HCT116 (cell line): ENCODE data around the gene RHOU.

ENCODE experiments used
- CEBPB ChIP-seq: IDR thresholded peaks from 2 replicates; pipeline ENCODE4 v1.6.1; 2012; ENCODE audit warnings: low read depth
- EGR1 ChIP-seq: IDR thresholded peaks from 2 replicates; pipeline ENCODE4 v1.6.1; 2012; ENCODE audit warnings: low read depth
- POLR2A ChIP-seq: IDR thresholded peaks from 2 replicates; pipeline ENCODE4 v1.7.0; 2011; ENCODE audit warnings: borderline replicate concordance; ENCODE audit not compliant: insufficient read depth, insufficient read length; ENCODE audit errors: extremely low read depth
- TF ChIP-seq, protein P1 (sequence below), 3 experiments: fragments of 200-600 bp in 1 of 3; sonication (generic) in 1 of 3; IDR thresholded peaks in 2 of 3; conservative IDR thresholded peaks in 1 of 3; 2 replicates each; pipeline ENCODE4 v1.5.1; 2012 to 2017; ENCODE audit warnings: low read depth in 2 of 3, low read length in 2 of 3, antibody characterized with exemption in 1 of 3, borderline replicate concordance in 1 of 3, control low read depth in 1 of 3, mild to moderate bottlenecking in 1 of 3, mixed read lengths in 1 of 3, mixed run types in 1 of 3, moderate library complexity in 1 of 3; ENCODE audit not compliant: insufficient read depth in 1 of 3

DNA sequence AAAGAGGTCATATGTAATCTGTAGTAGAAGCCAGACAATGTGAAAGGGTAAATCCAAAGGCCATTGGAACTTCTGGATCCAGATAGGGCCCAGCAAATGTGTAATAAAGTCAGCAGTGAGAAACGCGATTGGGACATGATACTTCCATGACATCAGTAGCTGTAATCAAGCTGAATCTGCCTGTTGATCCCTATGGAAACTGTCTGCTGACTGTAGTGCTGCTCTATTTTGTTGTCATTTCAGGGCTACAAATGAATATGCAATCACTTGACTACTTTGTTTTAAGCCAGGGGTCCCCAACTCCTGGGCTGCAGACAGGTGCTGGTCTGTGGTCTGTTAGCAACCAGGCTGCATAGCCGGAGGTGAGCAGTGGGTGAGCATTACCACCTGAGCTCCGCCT is 46.0 kb upstream of the RHOU start:
- no peak for TF ChIP-seq CEBPB
- TF ChIP-seq, protein P1, sequence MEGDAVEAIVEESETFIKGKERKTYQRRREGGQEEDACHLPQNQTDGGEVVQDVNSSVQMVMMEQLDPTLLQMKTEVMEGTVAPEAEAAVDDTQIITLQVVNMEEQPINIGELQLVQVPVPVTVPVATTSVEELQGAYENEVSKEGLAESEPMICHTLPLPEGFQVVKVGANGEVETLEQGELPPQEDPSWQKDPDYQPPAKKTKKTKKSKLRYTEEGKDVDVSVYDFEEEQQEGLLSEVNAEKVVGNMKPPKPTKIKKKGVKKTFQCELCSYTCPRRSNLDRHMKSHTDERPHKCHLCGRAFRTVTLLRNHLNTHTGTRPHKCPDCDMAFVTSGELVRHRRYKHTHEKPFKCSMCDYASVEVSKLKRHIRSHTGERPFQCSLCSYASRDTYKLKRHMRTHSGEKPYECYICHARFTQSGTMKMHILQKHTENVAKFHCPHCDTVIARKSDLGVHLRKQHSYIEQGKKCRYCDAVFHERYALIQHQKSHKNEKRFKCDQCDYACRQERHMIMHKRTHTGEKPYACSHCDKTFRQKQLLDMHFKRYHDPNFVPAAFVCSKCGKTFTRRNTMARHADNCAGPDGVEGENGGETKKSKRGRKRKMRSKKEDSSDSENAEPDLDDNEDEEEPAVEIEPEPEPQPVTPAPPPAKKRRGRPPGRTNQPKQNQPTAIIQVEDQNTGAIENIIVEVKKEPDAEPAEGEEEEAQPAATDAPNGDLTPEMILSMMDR (IDR thresholded peaks at IDR 0.05 in 2 of 3, conservative IDR thresholded peaks at IDR 0.05 in 1 of 3; ENCODE audit: borderline replicate concordance in 1 of 3, insufficient read depth in 1 of 3, low read depth in 2 of 3, low read length in 2 of 3), result no peak
- TF ChIP-seq EGR1, result no peak
- TF ChIP-seq POLR2A, result no peak
